PC-3 (cell line): ENCODE data around the gene CCR5AS.

Source experiments
- EZH2 ChIP-seq: fragments of 300-600 bp; sonication (generic); IDR thresholded peaks from one replicate; pipeline ENCODE4 v1.6.1; 2017; ENCODE audit warnings: antibody characterized with exemption, mild to moderate bottlenecking, low read length; ENCODE audit not compliant: unreplicated experiment
- EZH2phosphoT487 ChIP-seq: fragments of 300-600 bp; sonication (generic); IDR thresholded peaks from 2 replicates; pipeline ENCODE4 v1.6.1; 2018; ENCODE audit warnings: mild to moderate bottlenecking, antibody characterized with exemption, low read length, borderline replicate concordance
- TF ChIP-seq, protein P1 (sequence below): fragments of 300-600 bp; sonication (generic); conservative IDR thresholded peaks from 2 replicates; pipeline ENCODE4 v1.5.1; 2017; ENCODE audit warnings: antibody characterized with exemption, low read depth, mild to moderate bottlenecking, low read length

DNA sequence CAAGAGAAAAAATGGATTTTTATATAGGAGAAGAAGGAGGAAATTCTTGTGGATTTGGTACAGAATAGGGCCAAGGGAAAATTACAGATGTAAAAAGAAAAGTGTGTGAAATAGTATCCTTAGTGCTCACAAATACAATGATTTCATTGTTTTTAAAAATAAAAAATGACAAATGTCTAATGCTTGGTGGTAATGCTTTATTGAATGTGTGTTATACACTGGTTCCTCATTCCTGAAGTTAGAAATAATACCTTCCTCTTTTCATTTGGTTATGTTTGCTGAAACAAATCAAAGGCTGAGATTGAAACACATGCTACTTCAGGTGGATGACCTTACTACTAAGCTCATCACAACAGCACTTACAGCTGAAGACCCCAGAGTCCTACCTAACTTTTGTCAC lies 90.7 kb downstream of the CCR5AS start:
- TF ChIP-seq, protein P1, sequence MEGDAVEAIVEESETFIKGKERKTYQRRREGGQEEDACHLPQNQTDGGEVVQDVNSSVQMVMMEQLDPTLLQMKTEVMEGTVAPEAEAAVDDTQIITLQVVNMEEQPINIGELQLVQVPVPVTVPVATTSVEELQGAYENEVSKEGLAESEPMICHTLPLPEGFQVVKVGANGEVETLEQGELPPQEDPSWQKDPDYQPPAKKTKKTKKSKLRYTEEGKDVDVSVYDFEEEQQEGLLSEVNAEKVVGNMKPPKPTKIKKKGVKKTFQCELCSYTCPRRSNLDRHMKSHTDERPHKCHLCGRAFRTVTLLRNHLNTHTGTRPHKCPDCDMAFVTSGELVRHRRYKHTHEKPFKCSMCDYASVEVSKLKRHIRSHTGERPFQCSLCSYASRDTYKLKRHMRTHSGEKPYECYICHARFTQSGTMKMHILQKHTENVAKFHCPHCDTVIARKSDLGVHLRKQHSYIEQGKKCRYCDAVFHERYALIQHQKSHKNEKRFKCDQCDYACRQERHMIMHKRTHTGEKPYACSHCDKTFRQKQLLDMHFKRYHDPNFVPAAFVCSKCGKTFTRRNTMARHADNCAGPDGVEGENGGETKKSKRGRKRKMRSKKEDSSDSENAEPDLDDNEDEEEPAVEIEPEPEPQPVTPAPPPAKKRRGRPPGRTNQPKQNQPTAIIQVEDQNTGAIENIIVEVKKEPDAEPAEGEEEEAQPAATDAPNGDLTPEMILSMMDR: no peak
- no peak for TF ChIP-seq EZH2
- no peak for TF ChIP-seq EZH2phosphoT487
